Gastrocnemius medialis (tissue), 4 donors: ENCODE results near the gene AGK.

Experiments used
- CTCF ChIP-seq, 5 experiments: fragments of 450-650 bp in 3 of 5; fragments of 200-600 bp in 2 of 5; sonication (generic) in 2 of 5; IDR thresholded peaks in 4 of 5; conservative IDR thresholded peaks in 1 of 5; 1 replicate in 4 of 5; 2 replicates in 1 of 5; pipeline ENCODE4 v1.5.1; 2016 to 2019; ENCODE audit warnings: antibody characterized with exemption in 5 of 5, mild to moderate bottlenecking in 3 of 5, moderate library complexity in 3 of 5
- POLR2A ChIP-seq, 2 donors: fragments of 450-650 bp; IDR thresholded peaks; one replicate each; pipeline ENCODE4 v1.6.1; 2017; ENCODE audit warnings: antibody characterized with exemption in 2 of 2, mild to moderate bottlenecking in 2 of 2, moderate library complexity in 2 of 2

GRCh38 chr7:141597966-141598365 lies 46.8 kb downstream of the AGK start:
- TF ChIP-seq CTCF (IDR thresholded peaks at IDR 0.05 in 4 of 5, conservative IDR thresholded peaks at IDR 0.05 in 1 of 5), result no peak
- TF ChIP-seq POLR2A (IDR thresholded peaks at IDR 0.05), result no peak
